Stimulated activated CD4-positive, alpha-beta T cell treated with anti-CD3 and anti-CD28 coated beads, Interleukin-15, amount 100 ng/mL, for 24 hours (primary cell): ENCODE results near the gene NSMCE1.
A peak's percentile ranks its signal among the peaks of the same experiment; 100 is the strongest.

ENCODE experiments used
- DNase-seq: peaks from one replicate; pipeline ENCODE4 v3.0.0-alpha.2; 2020

The NSMCE1 gene

GRCh38 chr16:27242398-27242797, 26.2 kb downstream of the NSMCE1 start:
- no peak for DNase-seq

GRCh38 chr16:27241658-27242057, 26.9 kb downstream of the NSMCE1 start:
- DNase-seq: no peak

GRCh38 chr16:27240948-27241531, 27.5 kb downstream of the NSMCE1 start:
- no peak for DNase-seq

- DNase-seq: no peak
Observed at GRCh38 chr16:27239906-27240655, 28.5 kb downstream of the NSMCE1 start.

- no peak for DNase-seq
Observed at GRCh38 chr16:27239026-27239425, 29.5 kb downstream of the NSMCE1 start.

GRCh38 chr16:27238591-27238990, 30.0 kb downstream of the NSMCE1 start:
- DNase-seq: no peak

- peak; percentile 68 for DNase-seq
Observed at GRCh38 chr16:27238016-27238587, 30.5 kb downstream of the NSMCE1 start.

GRCh38 chr16:27237219-27238015, 31.2 kb downstream of the NSMCE1 start:
- DNase-seq: peak; percentile 87

GRCh38 chr16:27236635-27237218, 31.8 kb downstream of the NSMCE1 start:
- DNase-seq: no peak

GRCh38 chr16:27235938-27236245, 32.7 kb downstream of the NSMCE1 start:
- DNase-seq: no peak

GRCh38 chr16:27235055-27235937, 33.3 kb downstream of the NSMCE1 start:
- DNase-seq: peak; percentile 86

- DNase-seq: no peak
Observed at GRCh38 chr16:27234603-27235002, 34.0 kb downstream of the NSMCE1 start.

- no peak for DNase-seq
Observed at GRCh38 chr16:27234171-27234570, 34.4 kb downstream of the NSMCE1 start.

- no peak for DNase-seq
Observed at GRCh38 chr16:27233731-27234130, 34.8 kb downstream of the NSMCE1 start.

- no peak for DNase-seq
Observed at GRCh38 chr16:27232901-27233625, 35.5 kb downstream of the NSMCE1 start.

GRCh38 chr16:27232061-27232900, 36.3 kb downstream of the NSMCE1 start:
- DNase-seq: peak; percentile 76

- DNase-seq: no peak
Observed at GRCh38 chr16:27231692-27232060, 36.9 kb downstream of the NSMCE1 start.

- DNase-seq: peak; percentile 74
Observed at GRCh38 chr16:27230562-27231001, 38.0 kb downstream of the NSMCE1 start.

GRCh38 chr16:27229891-27230470, 38.6 kb downstream of the NSMCE1 start:
- DNase-seq: no peak
